ENCODE results near the gene UCN.
"Not testable (repeated sequence)": the region's sequence is repeated elsewhere in the genome, so short reads cannot be mapped to it uniquely, and the experiment has no call there.

Gene UCN

DNA sequence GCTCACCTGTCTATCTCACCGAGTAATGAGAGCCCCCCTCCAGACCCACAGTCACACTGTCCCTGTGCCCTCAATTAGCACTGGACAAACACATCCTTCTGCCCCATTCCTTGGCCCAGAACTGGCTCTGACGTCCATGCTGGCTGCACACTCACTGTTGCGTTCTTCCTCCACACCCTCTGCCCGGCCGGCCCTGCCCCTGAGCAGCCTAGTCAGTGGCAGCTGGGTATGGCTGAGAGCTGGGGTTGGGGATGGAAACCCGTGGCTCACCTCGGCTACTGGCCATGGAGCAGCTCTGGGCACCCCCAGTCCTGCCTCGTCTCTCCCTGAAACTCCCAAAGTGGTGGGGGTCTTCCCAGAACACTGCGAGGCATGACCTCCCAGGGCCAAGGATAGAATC lies 6.5 kb upstream of the UCN start:
- no peak for DNase-seq (ENCODE audit: low read depth)

DNA sequence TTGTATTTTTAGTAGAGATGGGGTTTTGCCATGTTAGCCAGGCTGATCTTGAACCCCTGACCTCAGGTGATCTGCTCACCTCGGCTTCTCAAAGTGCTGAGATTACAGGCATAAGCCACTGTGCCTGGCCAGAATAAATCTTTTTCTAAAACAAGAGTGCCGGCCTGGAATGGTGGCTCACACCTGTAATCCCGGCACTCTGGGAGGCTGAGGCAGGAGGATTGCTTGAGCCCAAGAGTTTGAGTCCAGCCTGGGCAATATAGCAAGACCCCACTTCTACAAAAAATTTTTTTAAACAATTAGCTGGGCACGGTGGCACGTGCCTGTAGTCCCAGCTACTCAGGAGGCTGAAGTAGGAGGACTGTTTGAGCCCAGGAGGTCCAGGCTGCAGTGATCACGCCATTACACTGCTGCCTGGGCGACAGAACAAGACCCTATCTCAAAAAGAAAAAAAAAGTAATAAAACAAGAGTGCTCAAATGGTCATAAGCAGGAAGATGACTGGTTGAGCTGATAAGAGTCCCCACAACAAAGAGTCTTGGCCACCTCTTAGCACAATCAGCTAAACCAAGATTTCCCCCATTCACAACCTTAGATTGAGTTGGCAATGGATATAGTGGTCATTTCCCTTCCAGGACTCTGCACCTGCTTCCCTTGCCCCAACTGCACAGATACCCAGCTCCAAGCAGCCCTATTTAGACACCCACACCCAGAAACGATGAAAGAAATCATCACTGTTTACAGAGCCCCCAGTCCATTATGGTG lies 5.8 kb upstream of the UCN start:
- no peak for DNase-seq (ENCODE audit: low read depth)

- DNase-seq (ENCODE audit: low read depth) = no peak
These were observed 3.9 kb upstream of the UCN start for GRCh38 chr2:27312152-27312551.

GRCh38 chr2:27309651-27310050 lies 1.4 kb upstream of the UCN start:
- no peak for DNase-seq (ENCODE audit: low read depth)

DNA sequence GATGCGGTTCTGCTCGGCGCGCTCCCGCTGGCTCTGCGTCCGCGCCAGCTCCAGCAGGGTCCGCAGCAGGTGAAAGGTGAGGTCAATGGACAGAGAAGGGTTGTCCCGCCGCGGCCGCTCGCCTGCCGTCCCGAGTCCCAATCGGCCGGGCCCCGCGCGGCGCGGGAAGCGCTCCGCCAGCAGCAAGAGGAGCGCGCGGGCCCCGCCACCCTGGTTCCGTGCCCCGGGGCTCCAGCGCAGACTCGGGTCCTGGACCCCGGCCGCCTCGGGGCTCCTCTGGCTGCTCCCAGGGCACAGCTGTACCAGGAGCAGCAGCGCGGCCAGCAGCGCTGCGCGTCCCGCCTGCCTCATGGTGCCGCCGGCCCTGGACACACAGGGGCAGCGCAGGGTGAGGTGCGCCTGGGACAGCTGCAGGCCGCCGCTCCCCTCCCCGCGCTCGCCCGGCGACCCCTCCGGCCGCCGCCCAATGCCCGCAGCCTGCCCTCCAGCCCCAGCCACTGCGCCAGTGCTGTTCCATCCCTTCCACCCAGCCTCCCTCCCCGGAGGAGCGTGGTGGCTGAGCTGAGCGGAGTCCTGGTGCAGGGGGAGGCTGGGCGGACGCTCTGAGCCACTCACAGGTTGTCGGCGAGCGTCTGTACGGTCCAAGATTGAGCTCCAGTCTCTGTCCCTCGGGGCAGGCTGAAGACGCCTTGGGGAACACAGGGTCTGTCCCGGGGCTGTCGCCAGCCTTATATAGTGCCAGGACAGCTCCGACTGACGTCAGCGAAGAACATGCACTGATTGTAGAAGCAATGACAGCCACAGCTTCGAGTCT lies 493 bp downstream of the UCN start:
- no peak for DNase-seq (ENCODE audit: low read depth)

- DNase-seq (ENCODE audit: low read depth) = no peak
These were observed 1.0 kb downstream of the UCN start for GRCh38 chr2:27307287-27307544.

- no peak for DNase-seq (ENCODE audit: low read depth)
These were observed 1.5 kb downstream of the UCN start for GRCh38 chr2:27306573-27307286.

DNA sequence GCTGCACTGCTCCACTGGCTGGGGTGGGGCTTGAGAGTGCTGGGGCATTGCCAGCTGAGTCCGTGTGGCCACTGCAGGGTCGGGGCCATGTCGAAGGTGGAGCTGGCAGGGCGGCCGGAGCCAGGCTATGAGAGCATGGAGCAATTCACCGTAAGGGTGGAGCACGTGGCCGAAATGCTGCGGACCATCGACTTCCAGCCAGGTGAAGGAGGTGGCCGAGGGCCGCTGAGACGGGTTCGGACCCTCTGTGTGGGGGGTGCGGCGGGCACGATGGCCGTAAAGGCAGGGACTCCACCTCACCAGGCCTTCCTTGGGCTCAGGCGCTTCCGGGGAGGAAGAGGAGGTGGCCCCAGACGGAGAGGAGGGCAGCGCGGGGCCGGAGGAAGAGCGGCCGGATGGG lies 2.1 kb downstream of the UCN start:
- DNase-seq (ENCODE audit: low read depth) = no peak

DNA sequence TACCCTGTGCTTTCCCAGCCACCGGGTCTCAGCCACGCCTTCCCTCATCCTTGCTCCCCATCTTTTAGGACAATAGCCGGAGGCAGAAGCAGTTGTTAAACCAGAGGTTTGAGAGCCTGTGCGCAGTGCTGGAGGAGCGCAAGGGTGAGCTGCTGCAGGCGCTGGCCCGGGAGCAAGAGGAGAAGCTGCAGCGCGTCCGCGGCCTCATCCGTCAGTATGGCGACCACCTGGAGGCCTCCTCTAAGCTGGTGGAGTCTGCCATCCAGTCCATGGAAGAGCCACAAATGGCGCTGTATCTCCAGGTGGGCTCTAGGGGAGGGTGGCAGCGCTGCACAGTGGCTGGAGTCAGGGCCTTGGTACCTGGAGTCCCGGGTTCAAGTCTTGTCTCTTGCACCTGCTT lies 2.7 kb downstream of the UCN start:
- DNase-seq (ENCODE audit: low read depth) = no peak

GRCh38 chr2:27304488-27305240 lies 3.6 kb downstream of the UCN start:
- no peak for DNase-seq (ENCODE audit: low read depth)

GRCh38 chr2:27303093-27304025 lies 4.9 kb downstream of the UCN start:
- peak; percentile 78 for DNase-seq (ENCODE audit: low read depth)

DNA sequence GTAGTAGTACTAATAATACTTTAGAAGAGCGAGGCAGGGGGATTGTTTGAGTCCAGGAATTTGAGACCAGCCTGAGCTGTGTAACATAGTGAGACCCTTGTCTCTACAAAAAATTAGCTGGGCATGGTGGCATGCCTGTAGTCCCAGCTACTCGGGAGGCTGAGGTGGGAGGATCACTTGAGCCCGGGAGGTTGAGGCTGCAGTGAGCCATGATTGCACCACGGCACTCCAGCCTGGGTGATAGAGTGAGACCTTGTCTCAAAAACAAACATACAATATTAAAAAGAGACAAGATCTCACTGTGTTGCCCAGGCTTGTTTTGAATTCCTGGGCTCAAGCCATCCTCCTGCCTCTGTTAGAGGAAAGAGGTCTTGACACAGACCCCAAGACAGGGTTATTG lies 7.6 kb downstream of the UCN start:
- not testable (repeated sequence) for DNase-seq (ENCODE audit: low read depth)

DNA sequence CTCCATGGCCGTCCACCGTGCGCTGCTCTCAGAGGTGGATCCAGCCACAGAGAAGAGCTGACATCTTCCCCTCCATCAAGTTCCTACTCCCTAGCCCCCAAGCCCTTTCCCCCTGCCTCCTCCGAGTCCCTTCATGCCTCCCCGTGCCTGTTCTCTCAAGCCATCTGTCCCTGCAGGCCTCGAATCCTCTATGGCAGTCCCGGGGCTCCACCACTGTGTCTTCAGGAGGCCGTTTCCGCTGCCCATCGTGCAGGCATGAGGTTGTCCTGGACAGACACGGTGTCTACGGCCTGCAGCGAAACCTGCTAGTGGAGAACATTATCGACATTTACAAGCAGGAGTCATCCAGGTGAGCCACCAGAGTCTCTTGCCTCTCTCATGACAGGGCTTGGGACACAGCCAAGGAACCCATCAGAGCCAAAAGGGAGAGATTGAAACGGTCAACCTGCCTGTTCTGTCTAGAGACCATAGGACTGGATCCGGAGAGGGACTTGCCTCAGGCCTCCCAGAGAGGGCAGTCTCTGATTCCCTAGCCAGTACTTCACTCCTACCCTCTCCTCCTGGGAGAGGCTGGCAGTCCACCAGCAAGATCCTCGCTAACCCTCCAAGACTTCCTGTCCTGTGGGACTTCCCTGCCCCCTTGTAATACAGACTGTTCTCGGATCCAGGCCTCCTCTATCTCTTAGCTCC lies 9.7 kb downstream of the UCN start:
- peak; percentile 56 for DNase-seq (ENCODE audit: low read depth)

DNA sequence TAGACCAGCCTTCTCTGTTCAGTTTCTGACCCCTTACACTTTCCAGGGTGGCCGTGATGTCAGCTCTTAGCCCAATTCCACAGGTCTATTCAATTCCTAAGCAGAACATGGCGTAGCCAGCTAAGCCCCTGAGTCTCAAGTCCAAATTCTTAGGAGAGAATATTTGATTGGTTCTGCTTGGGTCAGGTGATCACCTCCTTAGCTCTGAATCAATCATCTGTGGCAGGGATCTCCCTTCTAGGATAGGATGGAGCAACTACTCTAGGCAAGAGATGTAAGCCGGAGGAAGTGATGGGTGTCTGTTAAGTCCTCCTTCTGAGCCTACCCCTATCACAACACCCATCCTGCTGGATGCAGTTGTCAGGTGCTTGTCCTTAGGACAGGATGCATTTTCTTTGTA lies 11.1 kb downstream of the UCN start:
- no peak for DNase-seq (ENCODE audit: low read depth)

DNA sequence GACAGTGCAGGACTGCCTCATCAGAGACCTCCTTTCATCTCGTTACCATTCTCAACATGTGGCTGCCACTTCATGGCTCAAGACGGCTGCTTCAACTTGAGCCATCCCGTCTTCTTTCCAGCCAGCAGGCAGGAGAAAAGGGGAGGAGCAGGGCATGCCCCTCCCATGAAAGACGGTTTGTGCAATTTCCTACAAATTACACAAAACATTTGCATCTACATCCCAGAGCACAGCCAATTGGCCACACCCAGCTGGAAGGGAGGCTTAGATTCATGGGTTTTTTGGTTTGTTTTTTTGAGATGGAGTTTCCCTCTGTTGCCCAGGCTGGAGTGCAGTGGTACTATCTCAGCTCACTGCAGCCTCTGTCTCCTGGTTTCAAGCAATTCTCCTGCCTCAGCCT lies 11.8 kb downstream of the UCN start:
- DNase-seq (ENCODE audit: low read depth) = no peak

DNA sequence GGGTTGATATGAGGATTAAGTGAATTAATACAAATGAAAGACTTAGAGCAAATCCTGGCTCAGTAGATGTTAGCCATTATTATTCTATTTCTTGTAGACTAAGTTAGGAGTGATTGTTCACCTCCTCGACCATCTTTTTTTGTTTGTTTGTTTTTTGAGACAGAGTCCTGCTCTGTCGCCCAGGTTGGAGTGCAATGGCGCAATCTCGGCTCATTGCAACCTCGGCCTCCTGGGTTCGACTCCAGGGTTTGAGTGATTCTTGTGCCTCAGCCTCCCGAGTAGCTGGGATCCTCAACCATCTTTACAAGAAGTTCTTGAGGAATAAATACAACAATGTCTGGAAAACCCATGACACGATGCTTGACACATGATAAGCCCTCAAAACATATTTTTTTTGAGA lies 13.3 kb downstream of the UCN start:
- no peak for DNase-seq (ENCODE audit: low read depth)

GRCh38 chr2:27291865-27292264 lies 16.4 kb downstream of the UCN start:
- no peak for DNase-seq (ENCODE audit: low read depth)

DNA sequence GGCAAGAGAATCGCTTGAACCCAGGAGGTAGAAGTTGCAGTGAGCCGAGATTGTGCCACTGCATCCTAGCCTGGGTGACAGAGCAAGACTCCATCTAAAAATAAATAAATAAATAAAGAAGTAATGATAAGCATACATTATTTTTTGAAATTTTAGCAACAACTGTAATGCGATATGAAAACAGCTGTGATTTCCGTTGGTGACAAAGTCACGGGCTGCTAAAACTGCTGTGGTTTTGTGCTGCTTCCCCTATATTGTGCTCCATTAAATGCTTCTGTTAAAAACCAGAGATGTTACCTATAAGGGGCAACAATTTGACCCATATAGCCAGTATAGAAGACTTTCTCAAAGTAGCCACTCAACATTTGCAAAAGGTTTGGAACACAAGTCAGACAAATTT lies 17.7 kb downstream of the UCN start:
- DNase-seq (ENCODE audit: low read depth) = no peak

DNA sequence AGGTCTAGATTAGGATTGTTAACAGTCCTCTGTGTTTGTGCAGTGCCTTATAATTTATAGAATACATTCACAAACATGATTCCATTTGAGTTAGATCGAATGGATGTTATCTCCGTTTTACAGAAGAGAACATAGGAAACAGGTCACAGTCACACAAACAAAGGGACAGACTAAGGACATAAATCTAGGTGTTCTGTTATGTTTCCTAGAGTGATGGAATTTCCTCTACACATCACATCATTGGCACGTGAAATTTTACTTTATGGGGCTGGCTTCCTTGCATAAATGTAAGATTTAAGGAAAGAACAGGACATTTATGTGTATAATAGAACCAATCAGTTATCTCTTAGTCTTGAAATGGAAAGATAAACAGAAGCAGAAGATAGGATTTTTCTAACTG lies 19.6 kb downstream of the UCN start:
- no peak for DNase-seq (ENCODE audit: low read depth)

GRCh38 chr2:27285481-27285880 lies 22.8 kb downstream of the UCN start:
- no peak for DNase-seq (ENCODE audit: low read depth)

GRCh38 chr2:27284996-27285395 lies 23.2 kb downstream of the UCN start:
- DNase-seq (ENCODE audit: low read depth) = no peak

All from EH (cell line).